H1 (cell line): ENCODE results near the gene CEP89. TPM values are rescaled to one million over a fixed set of nuclear protein-coding genes. Genes with fewer than 3 reads are reported as not detected.

ENCODE experiments used
- CTCF ChIA-PET: fragments of 300-600 bp; sonication (Branson Sonifier 250); formaldehyde crosslinking; loops from one replicate; lab custom pipeline; 2021; ENCODE audit not compliant: partially characterized antibody; lab: Charles Lee
- POLR2A ChIA-PET: fragments of 300-600 bp; sonication (Branson Sonifier 250); formaldehyde crosslinking; loops from one replicate; lab custom pipeline; 2021; ENCODE audit warnings: inconsistent platforms; ENCODE audit not compliant: partially characterized antibody; lab: Charles Lee
- DNase-seq, 2 experiments: peaks; one replicate each; pipeline versions ENCODE4 v3.0.0 to v3.0.0-alpha.2; 2010 to 2022; ENCODE audit warnings: low spot score in 2 of 2, low read depth in 1 of 2, mixed read lengths in 1 of 2
- FAIRE-seq: peaks from 2 replicates; lab custom pipeline; 2011; peaks lifted over from hg19 to GRCh38; lab: Jason Lieb, UNC
- H2AFZ ChIP-seq: 2 replicates; pipeline ENCODE4 v1.8.1; 2012; ENCODE audit warnings: low read length, inconsistent platforms
- H2AK5ac ChIP-seq: 2 replicates; pipeline ENCODE4 v1.6.1; 2013; ENCODE audit warnings: low read depth, low read length
- H2BK120ac ChIP-seq: replicated peaks from 2 replicates; pipeline ENCODE3; 2013; ENCODE audit warnings: low read depth, low read length, inconsistent platforms
- H2BK12ac ChIP-seq: 2 replicates; pipeline ENCODE4 v1.6.1; 2013; ENCODE audit warnings: low read depth, low read length
- H2BK15ac ChIP-seq: 2 replicates; pipeline ENCODE4 v1.6.1; 2013; ENCODE audit warnings: low read length
- H2BK20ac ChIP-seq: 2 replicates; pipeline ENCODE4 v1.6.1; 2013; ENCODE audit warnings: low read length
- H2BK5ac ChIP-seq: 2 replicates; pipeline ENCODE4 v1.6.1; 2013; ENCODE audit warnings: low read depth, low read length
- H3K14ac ChIP-seq: 2 replicates; pipeline ENCODE4 v1.6.1; 2013; ENCODE audit warnings: inconsistent platforms; ENCODE audit not compliant: insufficient read length
- H3K18ac ChIP-seq: 2 replicates; pipeline ENCODE4 v1.6.1; 2013; ENCODE audit warnings: low read length; ENCODE audit errors: extremely low read depth
- H3K23ac ChIP-seq: 2 replicates; pipeline ENCODE4 v1.6.1; 2013; ENCODE audit warnings: inconsistent platforms; ENCODE audit not compliant: insufficient read length
- H3K23me2 ChIP-seq: 2 replicates; pipeline ENCODE4 v1.6.1; 2013; ENCODE audit warnings: low read depth, low read length
- H3K27ac ChIP-seq: 2 replicates; pipeline ENCODE4 v1.6.1; 2011; ENCODE audit warnings: low read depth, low read length, inconsistent platforms
- H3K27me3 ChIP-seq, 4 experiments: replicated peaks in 1 of 4; 1 replicate in 1 of 4; 2 replicates in 3 of 4; pipeline versions ENCODE4 v1.6.1 to v1.8.1; 2011 to 2013; ENCODE audit warnings: low read length in 3 of 4, mild to moderate bottlenecking in 3 of 4, inconsistent platforms in 2 of 4, mixed read lengths in 2 of 4, moderate library complexity in 1 of 4; ENCODE audit not compliant: control insufficient read depth in 3 of 4, insufficient read depth in 3 of 4; ENCODE audit errors: extremely low read depth in 1 of 4
- H3K36me3 ChIP-seq, 4 experiments: 2 replicates each; pipeline versions ENCODE4 v1.6.1 to v1.8.1; 2011 to 2013; ENCODE audit warnings: mild to moderate bottlenecking in 4 of 4, low read length in 3 of 4, moderate library complexity in 2 of 4, control low read depth in 1 of 4, inconsistent platforms in 1 of 4; ENCODE audit not compliant: insufficient read depth in 4 of 4, control insufficient read depth in 2 of 4
- H3K4ac ChIP-seq: replicated peaks from 2 replicates; pipeline ENCODE3; 2013; ENCODE audit warnings: low read length, low read depth, mixed read lengths, inconsistent platforms; ENCODE audit not compliant: insufficient read length
- H3K4me1 ChIP-seq, 4 experiments: replicated peaks in 1 of 4; 1 replicate in 1 of 4; 2 replicates in 3 of 4; pipeline versions ENCODE4 v1.6.1 to v1.8.1; 2011 to 2013; ENCODE audit warnings: low read length in 3 of 4, inconsistent platforms in 2 of 4, mixed read lengths in 1 of 4; ENCODE audit not compliant: insufficient read depth in 4 of 4, control insufficient read depth in 3 of 4
- H3K4me2 ChIP-seq, 2 experiments: 2 replicates each; pipeline versions ENCODE4 v1.6.1 to v1.8.1; 2011 to 2013; ENCODE audit warnings: low read depth in 2 of 2, low read length in 2 of 2, control low read depth in 1 of 2, inconsistent platforms in 1 of 2, mild to moderate bottlenecking in 1 of 2; ENCODE audit not compliant: insufficient read depth in 1 of 2
- H3K4me3 ChIP-seq, 4 experiments: fragments of 200-600, 300-600 bp in 1 of 4; sonication (generic), shearing (Covaris generic), sonication (Bioruptor Twin) in 1 of 4; 2 replicates each; pipeline versions ENCODE4 v1.5.1 to v1.8.1; 2011 to 2016; ENCODE audit warnings: low read length in 4 of 4, low read depth in 3 of 4, control low read depth in 2 of 4, inconsistent platforms in 2 of 4, mild to moderate bottlenecking in 2 of 4, mixed read lengths in 1 of 4, moderate library complexity in 1 of 4; ENCODE audit not compliant: insufficient read depth in 2 of 4; ENCODE audit errors: extremely low read depth in 1 of 4
- H3K56ac ChIP-seq: replicated peaks from 2 replicates; pipeline ENCODE3; 2013; ENCODE audit warnings: low read depth, mild to moderate bottlenecking, mixed read lengths, low read length, inconsistent platforms; ENCODE audit not compliant: insufficient read length
- H3K79me1 ChIP-seq: 2 replicates; pipeline ENCODE4 v1.6.1; 2013; ENCODE audit warnings: low read depth, low read length, control low read depth
- H3K79me2 ChIP-seq, 2 experiments: 2 replicates each; pipeline versions ENCODE4 v1.6.1 to v1.8.1; 2012 to 2013; ENCODE audit warnings: low read length in 2 of 2, mild to moderate bottlenecking in 2 of 2, inconsistent platforms in 1 of 2; ENCODE audit not compliant: insufficient read depth in 2 of 2, control insufficient read depth in 1 of 2
- H3K9ac ChIP-seq, 4 experiments: replicated peaks in 1 of 4; 1 replicate in 1 of 4; 2 replicates in 3 of 4; pipeline versions ENCODE4 v1.6.1 to v1.8.1; 2011 to 2013; ENCODE audit warnings: low read depth in 3 of 4, low read length in 3 of 4, control low read depth in 2 of 4, mild to moderate bottlenecking in 2 of 4, moderate library complexity in 2 of 4, inconsistent platforms in 1 of 4; ENCODE audit errors: extremely low read depth in 1 of 4
- H3K9me3 ChIP-seq, 2 experiments: 2 replicates each; pipeline versions ENCODE4 v1.6.1 to v1.8.1; 2012 to 2013; ENCODE audit warnings: mild to moderate bottlenecking in 2 of 2, moderate library complexity in 2 of 2, control low read depth in 1 of 2, inconsistent platforms in 1 of 2, low read depth in 1 of 2, low read length in 1 of 2, mixed read lengths in 1 of 2; ENCODE audit not compliant: insufficient read depth in 2 of 2
- H4K20me1 ChIP-seq, 2 experiments: replicated peaks in 1 of 2; 2 replicates each; pipeline versions ENCODE3 to v1.8.1; 2011 to 2013; ENCODE audit warnings: inconsistent platforms in 2 of 2, low read length in 2 of 2, mild to moderate bottlenecking in 1 of 2; ENCODE audit not compliant: insufficient read depth in 2 of 2, control insufficient read depth in 1 of 2
- H4K5ac ChIP-seq: 2 replicates; pipeline ENCODE4 v1.6.1; 2013; ENCODE audit warnings: low read length, low read depth, mixed read lengths, inconsistent platforms; ENCODE audit not compliant: insufficient read length
- H4K8ac ChIP-seq: 2 replicates; pipeline ENCODE4 v1.8.0; 2013; ENCODE audit warnings: mild to moderate bottlenecking, moderate library complexity, low read length, inconsistent platforms; ENCODE audit not compliant: insufficient read depth; ENCODE audit errors: extremely low read depth
- H4K91ac ChIP-seq: replicated peaks from 2 replicates; pipeline ENCODE3; 2013; ENCODE audit warnings: low read length, mixed read lengths, inconsistent platforms; ENCODE audit not compliant: insufficient read length
- BACH1 ChIP-seq: IDR thresholded peaks from 2 replicates; pipeline ENCODE4 v1.6.1; 2012; ENCODE audit warnings: low read length, improper control_type of control experiment
- CBX5 ChIP-seq: fragments of 300-800, 300-1000 bp; sonication (generic); IDR thresholded peaks from 2 replicates; pipeline ENCODE4 v1.7.1; 2016; ENCODE audit warnings: antibody characterized with exemption, low read length, low read depth
- CBX8 ChIP-seq: fragments of 300-800, 300-1000 bp; sonication (generic); IDR thresholded peaks from 2 replicates; pipeline ENCODE4 v1.7.1; 2016; ENCODE audit warnings: low read depth, low read length, borderline replicate concordance
- WGBS, 2 experiments: shearing (Covaris generic) in 1 of 2; methylation state at CpG; one replicate each; pipeline versions ENCODE4 v1.1.6 to v1.1.7; 2013 to 2015; ENCODE audit warnings: low lambda C conversion rate in 2 of 2, mixed read lengths in 2 of 2, inconsistent platforms in 1 of 2, low coverage in 1 of 2, missing lambda C conversion rate in 1 of 2; ENCODE audit not compliant: insufficient replicate concordance in 2 of 2, insufficient coverage in 1 of 2, insufficient read length in 1 of 2; ENCODE audit errors: extremely low coverage in 1 of 2, missing lambda C conversion rate in 1 of 2; 5-methylcytosine and 5-hydroxymethylcytosine counted together
- polyA plus RNA-seq, 7 experiments: library from polyadenylated mRNA; depleted of rRNA in 3 of 7; stranded (reverse) in 5 of 7; unstranded in 2 of 7; fragments of >200 nt in 5 of 7; fragments of 200-250 nt in 2 of 7; gene quantifications; 1 replicate in 5 of 7; 2 replicates in 1 of 7; 4 replicates in 1 of 7; pipeline versions ENCODE4 v1.2.1 to v1.2.3, GENCODE V29; 2011 to 2013; ENCODE audit warnings: missing spikeins in 2 of 7, mixed read lengths in 2 of 7
- total RNA-seq: library from RNA; stranded (reverse); fragmentation: NEBNext Ultra II Directional; extraction: Animal tissue kit (Norgen Biotek cat#: 25700); gene quantifications from 2 replicates; pipeline ENCODE4 v1.2.1, GENCODE V29; 2021

CEP89 gene
- total and polyA plus RNA-seq, 2 of the 8 experiments (the other 6 are each of a cell fraction or from before 2014, with no cell fraction given), result 23.0 to 23.6 TPM

DNA sequence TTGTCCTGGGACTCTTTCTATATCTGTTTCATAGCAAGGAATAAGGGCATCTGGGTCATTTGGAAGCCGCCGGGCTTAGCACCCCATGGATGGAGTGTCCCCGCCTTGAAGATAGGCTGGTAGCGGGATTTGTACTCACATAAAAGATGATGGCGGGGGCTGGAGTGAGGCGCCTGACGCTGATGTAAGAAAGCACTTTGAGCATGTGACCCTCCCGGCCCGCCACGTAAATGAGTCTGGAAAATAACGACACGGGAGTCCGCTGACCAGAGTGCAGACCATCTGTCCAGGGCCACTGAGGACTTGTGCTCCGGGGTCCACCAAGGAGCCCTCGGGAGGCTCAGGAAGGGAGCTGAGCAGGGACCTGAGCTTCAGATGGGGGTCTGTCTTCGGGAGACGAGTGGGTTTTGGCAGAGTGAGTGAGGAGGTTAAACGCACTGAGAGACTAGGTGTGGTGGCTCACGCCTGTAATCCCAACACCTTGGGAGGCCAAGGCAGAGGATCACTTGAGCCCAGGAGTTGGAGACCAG, 128.0 kb downstream of the CEP89 start:
- H3K4me3 ChIP-seq, result no peak overlapping the region
- H3K18ac ChIP-seq, result no peak overlapping the region
- no peak overlapping the region for H2BK12ac ChIP-seq
- H3K36me3 ChIP-seq, result no peaks in the 10 kb centered on the region; a peak in 1 of 8 replicates
- H4K8ac ChIP-seq, result no peak overlapping the region
- H3K23ac ChIP-seq, result no peak overlapping the region
- 93% methylated on average over 19 of the region's 19 CpGs; no CpG with 5 or more reads in 1 of the 2 experiments for WGBS, 2 experiments
- H3K4me2 ChIP-seq, result no peak overlapping the region
- H3K9me3 ChIP-seq, result peaks cover 0 to 13% of the 10 kb centered on the region in 2 experiments; a peak in 2 of 4 replicates
- FAIRE-seq (no peak), DNase-seq (no peak)
- no peaks in the 10 kb centered on the region for H3K79me2 ChIP-seq
- no peak overlapping the region for H4K91ac ChIP-seq
- POLR2A ChIA-PET, result no interaction called here
- H2BK20ac ChIP-seq, result no peak overlapping the region
- H3K27me3 ChIP-seq, result no peaks in the 10 kb centered on the region
- H4K20me1 ChIP-seq, result no peaks in the 10 kb centered on the region
- H2BK5ac ChIP-seq, result no peak overlapping the region
- H2BK15ac ChIP-seq, result no peak overlapping the region
- H2AK5ac ChIP-seq, result no peak overlapping the region
- no peak overlapping the region for H3K56ac ChIP-seq
- H3K23me2 ChIP-seq, result 0 out of 2 replicates have a peak, but pooled peaks cover 1% of the 10 kb centered on the region
- no peak overlapping the region for H3K14ac ChIP-seq
- H4K5ac ChIP-seq, result no peak overlapping the region
- no peak overlapping the region for H2BK120ac ChIP-seq
- no peaks in the 10 kb centered on the region for H3K79me1 ChIP-seq
- H3K4me1 ChIP-seq, result no peaks in the 10 kb centered on the region
- H3K27ac ChIP-seq, result no peak overlapping the region
- no peak overlapping the region for H3K4ac ChIP-seq
- no peak overlapping the region for H3K9ac ChIP-seq
- no peak overlapping the region for H2AFZ ChIP-seq
- CTCF ChIA-PET, result interaction anchor here (0.8 kb wide), 1 partner anchor 96 kb away, joined by 3 read pairs; no protein-coding TSS in a partner anchor
- TF ChIP-seq CBX8, result no peak
- TF ChIP-seq CBX5, result no peak
- no peak for TF ChIP-seq BACH1
